H1 (cell line): ENCODE results near the gene IFT172. TPM values are rescaled to one million over a fixed set of nuclear protein-coding genes. Genes with fewer than 3 reads are reported as not detected.

Experiments
- CTCF ChIA-PET: fragments of 300-600 bp; sonication (Branson Sonifier 250); formaldehyde crosslinking; loops from one replicate; lab custom pipeline; 2021; ENCODE audit not compliant: partially characterized antibody; lab: Charles Lee
- POLR2A ChIA-PET: fragments of 300-600 bp; sonication (Branson Sonifier 250); formaldehyde crosslinking; loops from one replicate; lab custom pipeline; 2021; ENCODE audit warnings: inconsistent platforms; ENCODE audit not compliant: partially characterized antibody; lab: Charles Lee
- DNase-seq, 2 experiments: peaks; one replicate each; pipeline versions ENCODE4 v3.0.0 to v3.0.0-alpha.2; 2010 to 2022; ENCODE audit warnings: low spot score in 2 of 2, low read depth in 1 of 2, mixed read lengths in 1 of 2
- FAIRE-seq: peaks from 2 replicates; lab custom pipeline; 2011; peaks lifted over from hg19 to GRCh38; lab: Jason Lieb, UNC
- H2AFZ ChIP-seq: 2 replicates; pipeline ENCODE4 v1.8.1; 2012; ENCODE audit warnings: low read length, inconsistent platforms
- H2AK5ac ChIP-seq: 2 replicates; pipeline ENCODE4 v1.6.1; 2013; ENCODE audit warnings: low read depth, low read length
- H2BK120ac ChIP-seq: replicated peaks from 2 replicates; pipeline ENCODE3; 2013; ENCODE audit warnings: low read depth, low read length, inconsistent platforms
- H2BK12ac ChIP-seq: 2 replicates; pipeline ENCODE4 v1.6.1; 2013; ENCODE audit warnings: low read depth, low read length
- H2BK15ac ChIP-seq: 2 replicates; pipeline ENCODE4 v1.6.1; 2013; ENCODE audit warnings: low read length
- H2BK20ac ChIP-seq: 2 replicates; pipeline ENCODE4 v1.6.1; 2013; ENCODE audit warnings: low read length
- H2BK5ac ChIP-seq: 2 replicates; pipeline ENCODE4 v1.6.1; 2013; ENCODE audit warnings: low read depth, low read length
- H3K14ac ChIP-seq: 2 replicates; pipeline ENCODE4 v1.6.1; 2013; ENCODE audit warnings: inconsistent platforms; ENCODE audit not compliant: insufficient read length
- H3K18ac ChIP-seq: 2 replicates; pipeline ENCODE4 v1.6.1; 2013; ENCODE audit warnings: low read length; ENCODE audit errors: extremely low read depth
- H3K23ac ChIP-seq: 2 replicates; pipeline ENCODE4 v1.6.1; 2013; ENCODE audit warnings: inconsistent platforms; ENCODE audit not compliant: insufficient read length
- H3K23me2 ChIP-seq: 2 replicates; pipeline ENCODE4 v1.6.1; 2013; ENCODE audit warnings: low read depth, low read length
- H3K27ac ChIP-seq: 2 replicates; pipeline ENCODE4 v1.6.1; 2011; ENCODE audit warnings: low read depth, low read length, inconsistent platforms
- H3K27me3 ChIP-seq, 4 experiments: replicated peaks in 1 of 4; 1 replicate in 1 of 4; 2 replicates in 3 of 4; pipeline versions ENCODE4 v1.6.1 to v1.8.1; 2011 to 2013; ENCODE audit warnings: low read length in 3 of 4, mild to moderate bottlenecking in 3 of 4, inconsistent platforms in 2 of 4, mixed read lengths in 2 of 4, moderate library complexity in 1 of 4; ENCODE audit not compliant: control insufficient read depth in 3 of 4, insufficient read depth in 3 of 4; ENCODE audit errors: extremely low read depth in 1 of 4
- H3K36me3 ChIP-seq, 4 experiments: 2 replicates each; pipeline versions ENCODE4 v1.6.1 to v1.8.1; 2011 to 2013; ENCODE audit warnings: mild to moderate bottlenecking in 4 of 4, low read length in 3 of 4, moderate library complexity in 2 of 4, control low read depth in 1 of 4, inconsistent platforms in 1 of 4; ENCODE audit not compliant: insufficient read depth in 4 of 4, control insufficient read depth in 2 of 4
- H3K4ac ChIP-seq: replicated peaks from 2 replicates; pipeline ENCODE3; 2013; ENCODE audit warnings: low read length, low read depth, mixed read lengths, inconsistent platforms; ENCODE audit not compliant: insufficient read length
- H3K4me1 ChIP-seq, 4 experiments: replicated peaks in 1 of 4; 1 replicate in 1 of 4; 2 replicates in 3 of 4; pipeline versions ENCODE4 v1.6.1 to v1.8.1; 2011 to 2013; ENCODE audit warnings: low read length in 3 of 4, inconsistent platforms in 2 of 4, mixed read lengths in 1 of 4; ENCODE audit not compliant: insufficient read depth in 4 of 4, control insufficient read depth in 3 of 4
- H3K4me2 ChIP-seq, 2 experiments: 2 replicates each; pipeline versions ENCODE4 v1.6.1 to v1.8.1; 2011 to 2013; ENCODE audit warnings: low read depth in 2 of 2, low read length in 2 of 2, control low read depth in 1 of 2, inconsistent platforms in 1 of 2, mild to moderate bottlenecking in 1 of 2; ENCODE audit not compliant: insufficient read depth in 1 of 2
- H3K4me3 ChIP-seq, 4 experiments: fragments of 200-600, 300-600 bp in 1 of 4; sonication (generic), shearing (Covaris generic), sonication (Bioruptor Twin) in 1 of 4; 2 replicates each; pipeline versions ENCODE4 v1.5.1 to v1.8.1; 2011 to 2016; ENCODE audit warnings: low read length in 4 of 4, low read depth in 3 of 4, control low read depth in 2 of 4, inconsistent platforms in 2 of 4, mild to moderate bottlenecking in 2 of 4, mixed read lengths in 1 of 4, moderate library complexity in 1 of 4; ENCODE audit not compliant: insufficient read depth in 2 of 4; ENCODE audit errors: extremely low read depth in 1 of 4
- H3K56ac ChIP-seq: replicated peaks from 2 replicates; pipeline ENCODE3; 2013; ENCODE audit warnings: low read depth, mild to moderate bottlenecking, mixed read lengths, low read length, inconsistent platforms; ENCODE audit not compliant: insufficient read length
- H3K79me1 ChIP-seq: 2 replicates; pipeline ENCODE4 v1.6.1; 2013; ENCODE audit warnings: low read depth, low read length, control low read depth
- H3K79me2 ChIP-seq, 2 experiments: 2 replicates each; pipeline versions ENCODE4 v1.6.1 to v1.8.1; 2012 to 2013; ENCODE audit warnings: low read length in 2 of 2, mild to moderate bottlenecking in 2 of 2, inconsistent platforms in 1 of 2; ENCODE audit not compliant: insufficient read depth in 2 of 2, control insufficient read depth in 1 of 2
- H3K9ac ChIP-seq, 4 experiments: replicated peaks in 1 of 4; 1 replicate in 1 of 4; 2 replicates in 3 of 4; pipeline versions ENCODE4 v1.6.1 to v1.8.1; 2011 to 2013; ENCODE audit warnings: low read depth in 3 of 4, low read length in 3 of 4, control low read depth in 2 of 4, mild to moderate bottlenecking in 2 of 4, moderate library complexity in 2 of 4, inconsistent platforms in 1 of 4; ENCODE audit errors: extremely low read depth in 1 of 4
- H3K9me3 ChIP-seq, 2 experiments: 2 replicates each; pipeline versions ENCODE4 v1.6.1 to v1.8.1; 2012 to 2013; ENCODE audit warnings: mild to moderate bottlenecking in 2 of 2, moderate library complexity in 2 of 2, control low read depth in 1 of 2, inconsistent platforms in 1 of 2, low read depth in 1 of 2, low read length in 1 of 2, mixed read lengths in 1 of 2; ENCODE audit not compliant: insufficient read depth in 2 of 2
- H4K20me1 ChIP-seq, 2 experiments: replicated peaks in 1 of 2; 2 replicates each; pipeline versions ENCODE3 to v1.8.1; 2011 to 2013; ENCODE audit warnings: inconsistent platforms in 2 of 2, low read length in 2 of 2, mild to moderate bottlenecking in 1 of 2; ENCODE audit not compliant: insufficient read depth in 2 of 2, control insufficient read depth in 1 of 2
- H4K5ac ChIP-seq: 2 replicates; pipeline ENCODE4 v1.6.1; 2013; ENCODE audit warnings: low read length, low read depth, mixed read lengths, inconsistent platforms; ENCODE audit not compliant: insufficient read length
- H4K8ac ChIP-seq: 2 replicates; pipeline ENCODE4 v1.8.0; 2013; ENCODE audit warnings: mild to moderate bottlenecking, moderate library complexity, low read length, inconsistent platforms; ENCODE audit not compliant: insufficient read depth; ENCODE audit errors: extremely low read depth
- H4K91ac ChIP-seq: replicated peaks from 2 replicates; pipeline ENCODE3; 2013; ENCODE audit warnings: low read length, mixed read lengths, inconsistent platforms; ENCODE audit not compliant: insufficient read length
- BRCA1 ChIP-seq: IDR thresholded peaks from 2 replicates; pipeline ENCODE4 v1.6.1; 2012; ENCODE audit warnings: low read depth, low read length, improper control_type of control experiment
- CTBP2 ChIP-seq: IDR thresholded peaks from 2 replicates; pipeline ENCODE4 v1.7.0; 2011; ENCODE audit warnings: borderline replicate concordance, mild to moderate bottlenecking, moderate library complexity, mixed read lengths, low read length; ENCODE audit not compliant: insufficient read depth, insufficient read length
- RAD21 ChIP-seq, 2 experiments: IDR thresholded peaks in 1 of 2; conservative IDR thresholded peaks in 1 of 2; 2 replicates each; pipeline ENCODE4 v1.6.1; 2011; ENCODE audit warnings: low read depth in 2 of 2, low read length in 2 of 2, improper control_type of control experiment in 1 of 2, inconsistent platforms in 1 of 2, mild to moderate bottlenecking in 1 of 2, moderate library complexity in 1 of 2
- RFX5 ChIP-seq: IDR thresholded peaks from 2 replicates; pipeline ENCODE4 v1.6.1; 2011; ENCODE audit warnings: low read depth, low read length, improper control_type of control experiment, borderline replicate concordance
- WGBS, 2 experiments: shearing (Covaris generic) in 1 of 2; methylation state at CpG; one replicate each; pipeline versions ENCODE4 v1.1.6 to v1.1.7; 2013 to 2015; ENCODE audit warnings: low lambda C conversion rate in 2 of 2, mixed read lengths in 2 of 2, inconsistent platforms in 1 of 2, low coverage in 1 of 2, missing lambda C conversion rate in 1 of 2; ENCODE audit not compliant: insufficient replicate concordance in 2 of 2, insufficient coverage in 1 of 2, insufficient read length in 1 of 2; ENCODE audit errors: extremely low coverage in 1 of 2, missing lambda C conversion rate in 1 of 2; 5-methylcytosine and 5-hydroxymethylcytosine counted together
- polyA plus RNA-seq, 7 experiments: library from polyadenylated mRNA; depleted of rRNA in 3 of 7; stranded (reverse) in 5 of 7; unstranded in 2 of 7; fragments of >200 nt in 5 of 7; fragments of 200-250 nt in 2 of 7; gene quantifications; 1 replicate in 5 of 7; 2 replicates in 1 of 7; 4 replicates in 1 of 7; pipeline versions ENCODE4 v1.2.1 to v1.2.3, GENCODE V29; 2011 to 2013; ENCODE audit warnings: missing spikeins in 2 of 7, mixed read lengths in 2 of 7
- total RNA-seq: library from RNA; stranded (reverse); fragmentation: NEBNext Ultra II Directional; extraction: Animal tissue kit (Norgen Biotek cat#: 25700); gene quantifications from 2 replicates; pipeline ENCODE4 v1.2.1, GENCODE V29; 2021

The IFT172 gene
- total and polyA plus RNA-seq, 2 of the 8 experiments (the other 6 are each of a cell fraction or from before 2014, with no cell fraction given), result 13.5 to 14.0 TPM

- DNase-seq, result no peak
- Histone ChIP-seq H2AK5ac (no peak overlapping the region), H2BK12ac (no peak overlapping the region), H2BK120ac (no peak overlapping the region), H3K56ac (no peak overlapping the region), H3K4me3 (no peak overlapping the region), H2BK15ac (no peak overlapping the region), H3K36me3 (peaks cover 0 to 13% (median 4%) of the 10 kb centered on the region in 4 experiments; a peak in 4 of 8 replicates), H3K9me3 (no peaks in the 10 kb centered on the region), H4K20me1 (peaks cover 0 to 2% of the 10 kb centered on the region in 2 experiments), H3K18ac (no peak overlapping the region), H4K91ac (no peak overlapping the region), H3K79me2 (no peaks in the 10 kb centered on the region), H3K79me1 (no peaks in the 10 kb centered on the region), H3K23me2 (no peaks in the 10 kb centered on the region), H3K4me2 (no peak overlapping the region), H4K8ac (no peak overlapping the region), H2BK20ac (no peak overlapping the region), H2AFZ (no peak overlapping the region), H3K9ac (no peak overlapping the region), H3K14ac (no peak overlapping the region), H3K4me1 (peaks cover 0 to under 1% (median 0%) of the 10 kb centered on the region in 4 experiments; a peak in 2 of 7 replicates), H3K27me3 (no peaks in the 10 kb centered on the region), H4K5ac (no peak overlapping the region), H2BK5ac (no peak overlapping the region), H3K4ac (no peak overlapping the region), H3K27ac (no peak overlapping the region), H3K23ac (no peak overlapping the region)
- ChIA-PET POLR2A (interaction anchor here (0.6 to 3.5 kb wide), 2 partner anchors 9 to 19 kb away, joined by 3 to 17 read pairs; partner anchors contain the start of gene NRBP1), CTCF (interaction anchor here (1.2 to 1.5 kb wide), 4 partner anchors 13 to 68 kb away, joined by 3 to 4 read pairs (median 4); partner anchors contain the start of gene ZNF513)
- TF ChIP-seq CTBP2, result no peak
- TF ChIP-seq RAD21 (IDR thresholded peaks at IDR 0.05 in 1 of 2, conservative IDR thresholded peaks at IDR 0.05 in 1 of 2; ENCODE audit: low read depth in 2 of 2, low read length in 2 of 2), result no peak
- no peak for TF ChIP-seq RFX5
- TF ChIP-seq BRCA1, result no peak
- no peak for FAIRE-seq
- WGBS, 2 experiments, result 62% methylated on average over 3 of the region's 3 CpGs; no CpG with 5 or more reads in 1 of the 2 experiments
Observed at GRCh38 chr2:27448381-27448780, 41.2 kb downstream of the IFT172 start.
